Measurements from ENCODE around the gene WNT3.

DNA sequence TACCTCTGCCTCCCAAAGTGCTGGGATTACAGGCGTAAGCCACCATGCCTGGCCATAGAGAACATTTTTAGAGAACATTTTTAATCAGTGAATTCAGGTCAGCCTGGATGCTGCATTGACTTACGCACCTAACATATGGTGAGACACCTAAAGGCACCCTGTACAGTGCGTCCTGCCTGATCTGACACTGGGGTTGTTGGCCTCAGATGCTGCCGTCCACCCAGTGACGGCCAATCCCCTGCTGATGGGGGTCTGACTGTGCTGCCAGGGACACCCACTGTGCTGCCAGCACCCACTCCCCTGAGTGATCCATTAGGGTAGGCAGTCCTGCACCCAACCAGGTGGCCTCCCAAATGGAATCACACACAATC lies 38.5 kb downstream of the WNT3 start:
- TF ChIP-seq, protein P1, sequence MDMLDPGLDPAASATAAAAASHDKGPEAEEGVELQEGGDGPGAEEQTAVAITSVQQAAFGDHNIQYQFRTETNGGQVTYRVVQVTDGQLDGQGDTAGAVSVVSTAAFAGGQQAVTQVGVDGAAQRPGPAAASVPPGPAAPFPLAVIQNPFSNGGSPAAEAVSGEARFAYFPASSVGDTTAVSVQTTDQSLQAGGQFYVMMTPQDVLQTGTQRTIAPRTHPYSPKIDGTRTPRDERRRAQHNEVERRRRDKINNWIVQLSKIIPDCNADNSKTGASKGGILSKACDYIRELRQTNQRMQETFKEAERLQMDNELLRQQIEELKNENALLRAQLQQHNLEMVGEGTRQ (IDR thresholded peaks at IDR 0.05): no peak
- TF ChIP-seq, protein P2, sequence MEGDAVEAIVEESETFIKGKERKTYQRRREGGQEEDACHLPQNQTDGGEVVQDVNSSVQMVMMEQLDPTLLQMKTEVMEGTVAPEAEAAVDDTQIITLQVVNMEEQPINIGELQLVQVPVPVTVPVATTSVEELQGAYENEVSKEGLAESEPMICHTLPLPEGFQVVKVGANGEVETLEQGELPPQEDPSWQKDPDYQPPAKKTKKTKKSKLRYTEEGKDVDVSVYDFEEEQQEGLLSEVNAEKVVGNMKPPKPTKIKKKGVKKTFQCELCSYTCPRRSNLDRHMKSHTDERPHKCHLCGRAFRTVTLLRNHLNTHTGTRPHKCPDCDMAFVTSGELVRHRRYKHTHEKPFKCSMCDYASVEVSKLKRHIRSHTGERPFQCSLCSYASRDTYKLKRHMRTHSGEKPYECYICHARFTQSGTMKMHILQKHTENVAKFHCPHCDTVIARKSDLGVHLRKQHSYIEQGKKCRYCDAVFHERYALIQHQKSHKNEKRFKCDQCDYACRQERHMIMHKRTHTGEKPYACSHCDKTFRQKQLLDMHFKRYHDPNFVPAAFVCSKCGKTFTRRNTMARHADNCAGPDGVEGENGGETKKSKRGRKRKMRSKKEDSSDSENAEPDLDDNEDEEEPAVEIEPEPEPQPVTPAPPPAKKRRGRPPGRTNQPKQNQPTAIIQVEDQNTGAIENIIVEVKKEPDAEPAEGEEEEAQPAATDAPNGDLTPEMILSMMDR (IDR thresholded peaks at IDR 0.05): no peak
- TF ChIP-seq EHMT2 (IDR thresholded peaks at IDR 0.05; ENCODE audit: low read depth): no peak
- TF ChIP-seq, protein P3, sequence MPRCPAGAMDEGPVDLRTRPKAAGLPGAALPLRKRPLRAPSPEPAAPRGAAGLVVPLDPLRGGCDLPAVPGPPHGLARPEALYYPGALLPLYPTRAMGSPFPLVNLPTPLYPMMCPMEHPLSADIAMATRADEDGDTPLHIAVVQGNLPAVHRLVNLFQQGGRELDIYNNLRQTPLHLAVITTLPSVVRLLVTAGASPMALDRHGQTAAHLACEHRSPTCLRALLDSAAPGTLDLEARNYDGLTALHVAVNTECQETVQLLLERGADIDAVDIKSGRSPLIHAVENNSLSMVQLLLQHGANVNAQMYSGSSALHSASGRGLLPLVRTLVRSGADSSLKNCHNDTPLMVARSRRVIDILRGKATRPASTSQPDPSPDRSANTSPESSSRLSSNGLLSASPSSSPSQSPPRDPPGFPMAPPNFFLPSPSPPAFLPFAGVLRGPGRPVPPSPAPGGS (IDR thresholded peaks at IDR 0.05): no peak
- TF ChIP-seq, protein P4, sequence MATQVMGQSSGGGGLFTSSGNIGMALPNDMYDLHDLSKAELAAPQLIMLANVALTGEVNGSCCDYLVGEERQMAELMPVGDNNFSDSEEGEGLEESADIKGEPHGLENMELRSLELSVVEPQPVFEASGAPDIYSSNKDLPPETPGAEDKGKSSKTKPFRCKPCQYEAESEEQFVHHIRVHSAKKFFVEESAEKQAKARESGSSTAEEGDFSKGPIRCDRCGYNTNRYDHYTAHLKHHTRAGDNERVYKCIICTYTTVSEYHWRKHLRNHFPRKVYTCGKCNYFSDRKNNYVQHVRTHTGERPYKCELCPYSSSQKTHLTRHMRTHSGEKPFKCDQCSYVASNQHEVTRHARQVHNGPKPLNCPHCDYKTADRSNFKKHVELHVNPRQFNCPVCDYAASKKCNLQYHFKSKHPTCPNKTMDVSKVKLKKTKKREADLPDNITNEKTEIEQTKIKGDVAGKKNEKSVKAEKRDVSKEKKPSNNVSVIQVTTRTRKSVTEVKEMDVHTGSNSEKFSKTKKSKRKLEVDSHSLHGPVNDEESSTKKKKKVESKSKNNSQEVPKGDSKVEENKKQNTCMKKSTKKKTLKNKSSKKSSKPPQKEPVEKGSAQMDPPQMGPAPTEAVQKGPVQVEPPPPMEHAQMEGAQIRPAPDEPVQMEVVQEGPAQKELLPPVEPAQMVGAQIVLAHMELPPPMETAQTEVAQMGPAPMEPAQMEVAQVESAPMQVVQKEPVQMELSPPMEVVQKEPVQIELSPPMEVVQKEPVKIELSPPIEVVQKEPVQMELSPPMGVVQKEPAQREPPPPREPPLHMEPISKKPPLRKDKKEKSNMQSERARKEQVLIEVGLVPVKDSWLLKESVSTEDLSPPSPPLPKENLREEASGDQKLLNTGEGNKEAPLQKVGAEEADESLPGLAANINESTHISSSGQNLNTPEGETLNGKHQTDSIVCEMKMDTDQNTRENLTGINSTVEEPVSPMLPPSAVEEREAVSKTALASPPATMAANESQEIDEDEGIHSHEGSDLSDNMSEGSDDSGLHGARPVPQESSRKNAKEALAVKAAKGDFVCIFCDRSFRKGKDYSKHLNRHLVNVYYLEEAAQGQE (IDR thresholded peaks at IDR 0.05): no peak
- no peak for TF ChIP-seq RAD21 (conservative IDR thresholded peaks at IDR 0.05 in 1 of 2, IDR thresholded peaks at IDR 0.05 in 1 of 2)
- TF ChIP-seq MAZ (IDR thresholded peaks at IDR 0.05; ENCODE audit: borderline replicate concordance, low read depth, low read length): no peak
- TF ChIP-seq, protein P5, sequence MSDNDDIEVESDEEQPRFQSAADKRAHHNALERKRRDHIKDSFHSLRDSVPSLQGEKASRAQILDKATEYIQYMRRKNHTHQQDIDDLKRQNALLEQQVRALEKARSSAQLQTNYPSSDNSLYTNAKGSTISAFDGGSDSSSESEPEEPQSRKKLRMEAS (IDR thresholded peaks at IDR 0.05): no peak
- no peak for TF ChIP-seq RNF2 (IDR thresholded peaks at IDR 0.05; ENCODE audit: borderline replicate concordance, low read depth)
- TF ChIP-seq RCOR1 (IDR thresholded peaks at IDR 0.05; ENCODE audit: low read depth, low read length): no peak
- TF ChIP-seq CHD2 (IDR thresholded peaks at IDR 0.05; ENCODE audit: low read length, partially characterized antibody): no peak

Data from A549 (cell line).